Panc1 (cell line): ENCODE measurements around the gene FOXO6.

Experiments used
- SIN3A ChIP-seq: IDR thresholded peaks from 2 replicates; pipeline ENCODE4 v1.6.1; 2012; ENCODE audit warnings: low read depth, mild to moderate bottlenecking, low read length, moderate library complexity, borderline replicate concordance; ENCODE audit not compliant: insufficient read depth
- TCF7L2 ChIP-seq: IDR thresholded peaks from 2 replicates; pipeline ENCODE4 v1.6.1; 2011; ENCODE audit warnings: mild to moderate bottlenecking, low read depth, low read length, inconsistent platforms
- TF ChIP-seq, protein P1 (sequence below): fragments of 450-650 bp; IDR thresholded peaks from 2 replicates; pipeline ENCODE4 v1.5.1; 2017; ENCODE audit warnings: mild to moderate bottlenecking

DNA sequence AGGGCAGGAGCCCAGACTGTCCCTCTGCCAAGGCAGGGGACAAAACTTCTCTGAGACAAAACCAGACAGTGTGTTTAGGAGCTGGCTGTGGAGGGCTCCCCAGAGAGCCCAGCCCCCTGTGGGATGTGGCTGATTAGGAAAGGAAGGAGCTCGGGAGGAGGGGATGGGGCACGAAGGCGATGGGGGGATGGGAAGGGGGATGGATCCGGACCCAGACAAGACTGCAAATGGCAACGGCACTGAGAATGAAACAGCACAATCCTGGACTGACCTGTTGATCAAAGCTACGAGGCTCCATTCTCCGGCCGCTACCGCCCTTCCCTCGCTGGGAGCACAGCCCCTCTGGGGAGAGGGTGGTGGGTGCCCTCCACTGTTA is 33.1 kb downstream of the FOXO6 start:
- TF ChIP-seq, protein P1, sequence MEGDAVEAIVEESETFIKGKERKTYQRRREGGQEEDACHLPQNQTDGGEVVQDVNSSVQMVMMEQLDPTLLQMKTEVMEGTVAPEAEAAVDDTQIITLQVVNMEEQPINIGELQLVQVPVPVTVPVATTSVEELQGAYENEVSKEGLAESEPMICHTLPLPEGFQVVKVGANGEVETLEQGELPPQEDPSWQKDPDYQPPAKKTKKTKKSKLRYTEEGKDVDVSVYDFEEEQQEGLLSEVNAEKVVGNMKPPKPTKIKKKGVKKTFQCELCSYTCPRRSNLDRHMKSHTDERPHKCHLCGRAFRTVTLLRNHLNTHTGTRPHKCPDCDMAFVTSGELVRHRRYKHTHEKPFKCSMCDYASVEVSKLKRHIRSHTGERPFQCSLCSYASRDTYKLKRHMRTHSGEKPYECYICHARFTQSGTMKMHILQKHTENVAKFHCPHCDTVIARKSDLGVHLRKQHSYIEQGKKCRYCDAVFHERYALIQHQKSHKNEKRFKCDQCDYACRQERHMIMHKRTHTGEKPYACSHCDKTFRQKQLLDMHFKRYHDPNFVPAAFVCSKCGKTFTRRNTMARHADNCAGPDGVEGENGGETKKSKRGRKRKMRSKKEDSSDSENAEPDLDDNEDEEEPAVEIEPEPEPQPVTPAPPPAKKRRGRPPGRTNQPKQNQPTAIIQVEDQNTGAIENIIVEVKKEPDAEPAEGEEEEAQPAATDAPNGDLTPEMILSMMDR, result no peak
- TF ChIP-seq SIN3A (no peak), TCF7L2 (no peak)
